ENCODE data around the gene ABCB1.
"Not testable (repeated sequence)": the region's sequence is repeated elsewhere in the genome, so short reads cannot be mapped to it uniquely, and the experiment has no call there.

Gene ABCB1

GRCh38 chr7:87574630-87575029, 26.1 kb downstream of the ABCB1 start:
- no peak overlapping the region for H3K27ac Mint-ChIP-seq
- H3K4me1 Mint-ChIP-seq: no peaks in the 10 kb centered on the region
- DNase-seq: no peak
- no peaks in the 10 kb centered on the region for H3K27me3 Mint-ChIP-seq (ENCODE audit: low read depth, poor library complexity)
- H3K36me3 Mint-ChIP-seq (ENCODE audit: low read depth): no peaks in the 10 kb centered on the region
- no peak for TF ChIP-seq CTCF (IDR thresholded peaks at IDR 0.05)
- no peak overlapping the region for H3K4me3 Mint-ChIP-seq
- H3K9me3 Mint-ChIP-seq: no peaks in the 10 kb centered on the region

- DNase-seq; H3K27me3 Mint-ChIP-seq (ENCODE audit: low read depth, poor library complexity); H3K27ac Mint-ChIP-seq; H3K9me3 Mint-ChIP-seq; H3K4me1 Mint-ChIP-seq; H3K36me3 Mint-ChIP-seq (ENCODE audit: low read depth); H3K4me3 Mint-ChIP-seq: not testable (repeated sequence)
Observed at GRCh38 chr7:87572513-87572912, 28.2 kb downstream of the ABCB1 start.

GRCh38 chr7:87570178-87570577, 30.5 kb downstream of the ABCB1 start:
- Mint-ChIP-seq H3K9me3 (no peaks in the 10 kb centered on the region), H3K27ac (no peak overlapping the region), H3K36me3 (ENCODE audit: low read depth) (no peaks in the 10 kb centered on the region), H3K4me1 (no peaks in the 10 kb centered on the region), H3K4me3 (no peak overlapping the region), H3K27me3 (ENCODE audit: low read depth, poor library complexity) (no peaks in the 10 kb centered on the region)
- no peak for DNase-seq
- no peak for TF ChIP-seq CTCF (IDR thresholded peaks at IDR 0.05)

GRCh38 chr7:87567052-87567451, 33.6 kb downstream of the ABCB1 start:
- Mint-ChIP-seq H3K4me1 (no peaks in the 10 kb centered on the region), H3K4me3 (no peak overlapping the region), H3K27me3 (ENCODE audit: low read depth, poor library complexity) (no peaks in the 10 kb centered on the region), H3K9me3 (no peaks in the 10 kb centered on the region), H3K27ac (no peak overlapping the region), H3K36me3 (ENCODE audit: low read depth) (no peaks in the 10 kb centered on the region)
- no peak for DNase-seq
- TF ChIP-seq CTCF (IDR thresholded peaks at IDR 0.05): no peak

- Mint-ChIP-seq H3K4me1 (no peaks in the 10 kb centered on the region), H3K9me3 (no peaks in the 10 kb centered on the region), H3K27ac (no peak overlapping the region), H3K4me3 (no peak overlapping the region), H3K27me3 (ENCODE audit: low read depth, poor library complexity) (no peaks in the 10 kb centered on the region), H3K36me3 (ENCODE audit: low read depth) (no peaks in the 10 kb centered on the region)
- DNase-seq: no peak
- TF ChIP-seq CTCF (IDR thresholded peaks at IDR 0.05): no peak
Observed at GRCh38 chr7:87566311-87566900, 34.3 kb downstream of the ABCB1 start.

GRCh38 chr7:87565877-87566276, 34.8 kb downstream of the ABCB1 start:
- Mint-ChIP-seq H3K27ac (no peak overlapping the region), H3K4me1 (no peaks in the 10 kb centered on the region), H3K36me3 (ENCODE audit: low read depth) (no peaks in the 10 kb centered on the region), H3K9me3 (no peaks in the 10 kb centered on the region), H3K4me3 (no peak overlapping the region), H3K27me3 (ENCODE audit: low read depth, poor library complexity) (no peaks in the 10 kb centered on the region)
- DNase-seq: no peak
- no peak for TF ChIP-seq CTCF (IDR thresholded peaks at IDR 0.05)

Data from nephron progenitor cell (in vitro differentiated cells).